Endothelial cell of umbilical vein (primary cell): ENCODE measurements around the gene ZFYVE21.

Experiments
- EZH2 ChIP-seq: IDR thresholded peaks from 2 replicates; pipeline ENCODE4 v1.6.1; 2012; ENCODE audit warnings: borderline replicate concordance, low read depth, mild to moderate bottlenecking, moderate library complexity, low read length, inconsistent platforms; ENCODE audit not compliant: severe bottlenecking
- JUN ChIP-seq: IDR thresholded peaks from 2 replicates; pipeline ENCODE4 v1.6.1; 2011; ENCODE audit warnings: borderline replicate concordance, low read depth; ENCODE audit not compliant: insufficient read length, insufficient read depth
- MYC ChIP-seq: IDR thresholded peaks from one replicate; pipeline ENCODE4 v1.6.1; 2011; ENCODE audit warnings: mild to moderate bottlenecking, low read depth, low read length
- POLR2AphosphoS5 ChIP-seq: IDR thresholded peaks from 2 replicates; pipeline ENCODE4 v1.6.1; 2012; ENCODE audit warnings: low read depth, mild to moderate bottlenecking, control low read depth, low read length, moderate library complexity; ENCODE audit not compliant: insufficient read depth
- TF ChIP-seq, protein P1 (sequence below), 2 donors: IDR thresholded peaks; 1 replicate in 1 of 2; 2 replicates in 1 of 2; pipeline ENCODE4 v1.5.1; 2011; ENCODE audit warnings: low read length in 2 of 2, mild to moderate bottlenecking in 2 of 2, moderate library complexity in 2 of 2, control low read depth in 1 of 2, inconsistent platforms in 1 of 2, low read depth in 1 of 2; ENCODE audit not compliant: insufficient read depth in 1 of 2; ENCODE audit errors: extremely low read depth in 1 of 2

DNA sequence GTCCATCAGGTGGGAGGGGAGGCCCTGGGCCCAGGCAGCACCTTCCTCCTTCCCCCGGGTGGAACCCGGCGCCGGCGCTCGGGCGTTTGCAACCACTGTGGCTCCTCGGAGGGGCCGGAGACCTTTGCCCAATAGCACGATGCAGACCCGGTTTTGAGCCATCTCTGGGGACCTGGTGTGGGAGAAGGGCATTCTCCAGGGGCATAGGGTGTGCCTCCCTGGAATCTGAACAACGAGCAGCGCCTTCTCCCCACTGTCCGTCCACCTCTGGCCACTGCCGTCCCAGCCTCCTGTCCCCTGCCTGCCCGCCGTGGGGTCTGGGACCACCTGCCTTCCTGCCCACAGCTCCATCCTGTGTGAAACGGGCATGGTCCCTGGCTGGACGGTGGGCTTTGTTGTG lies 12.5 kb downstream of the ZFYVE21 start:
- no peak for TF ChIP-seq EZH2
- TF ChIP-seq, protein P1, sequence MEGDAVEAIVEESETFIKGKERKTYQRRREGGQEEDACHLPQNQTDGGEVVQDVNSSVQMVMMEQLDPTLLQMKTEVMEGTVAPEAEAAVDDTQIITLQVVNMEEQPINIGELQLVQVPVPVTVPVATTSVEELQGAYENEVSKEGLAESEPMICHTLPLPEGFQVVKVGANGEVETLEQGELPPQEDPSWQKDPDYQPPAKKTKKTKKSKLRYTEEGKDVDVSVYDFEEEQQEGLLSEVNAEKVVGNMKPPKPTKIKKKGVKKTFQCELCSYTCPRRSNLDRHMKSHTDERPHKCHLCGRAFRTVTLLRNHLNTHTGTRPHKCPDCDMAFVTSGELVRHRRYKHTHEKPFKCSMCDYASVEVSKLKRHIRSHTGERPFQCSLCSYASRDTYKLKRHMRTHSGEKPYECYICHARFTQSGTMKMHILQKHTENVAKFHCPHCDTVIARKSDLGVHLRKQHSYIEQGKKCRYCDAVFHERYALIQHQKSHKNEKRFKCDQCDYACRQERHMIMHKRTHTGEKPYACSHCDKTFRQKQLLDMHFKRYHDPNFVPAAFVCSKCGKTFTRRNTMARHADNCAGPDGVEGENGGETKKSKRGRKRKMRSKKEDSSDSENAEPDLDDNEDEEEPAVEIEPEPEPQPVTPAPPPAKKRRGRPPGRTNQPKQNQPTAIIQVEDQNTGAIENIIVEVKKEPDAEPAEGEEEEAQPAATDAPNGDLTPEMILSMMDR (IDR thresholded peaks at IDR 0.05; ENCODE audit: extremely low read depth in 1 of 2, insufficient read depth in 1 of 2, low read depth in 1 of 2, low read length in 2 of 2) = no peak
- no peak for TF ChIP-seq MYC
- no peak for TF ChIP-seq JUN
- TF ChIP-seq POLR2AphosphoS5 = no peak
